Lower leg skin (tissue), 4 donors: Measurements from ENCODE around the gene INSRR. TPM values are rescaled to one million over a fixed set of nuclear protein-coding genes. Genes with fewer than 3 reads are reported as not detected.

Experiments
- DNase-seq, 2 donors: peaks; one replicate each; pipeline ENCODE4 v3.0.0-alpha.2; 2019; ENCODE audit warnings: low spot score in 2 of 2
- H3K4me3 ChIP-seq: fragments of 200-600 bp; sonication (generic); 2 replicates; pipeline ENCODE4 v1.5.1; 2017; ENCODE audit warnings: mild to moderate bottlenecking, low read depth; ENCODE audit not compliant: poor library complexity, severe bottlenecking
- POLR2A ChIP-seq, 2 donors: fragments of 450-650 bp; IDR thresholded peaks; one replicate each; pipeline ENCODE4 v1.6.1; 2016 to 2017; ENCODE audit warnings: antibody characterized with exemption in 2 of 2, mild to moderate bottlenecking in 1 of 2, moderate library complexity in 1 of 2
- WGBS, 2 donors: methylation state at CpG; one replicate each; pipeline ENCODE4 v1.1.5; 2018; 5-methylcytosine and 5-hydroxymethylcytosine counted together
- intact Hi-C: fragments of 100-400 bp; cut with DNase I; formaldehyde crosslinking; loops from one replicate; pipeline ENCODE4 v1.15.0; 2023; ENCODE audit warnings: low total_unique reads
- total RNA-seq, 4 donors: library from RNA; depleted of rRNA; stranded (reverse); fragments of >200 nt; gene quantifications; one replicate each; pipeline ENCODE4 v1.1.0, GENCODE V29; 2016
- TF ChIP-seq, protein P1 (sequence below), 3 donors: fragments of 450-650 bp; IDR thresholded peaks; one replicate each; pipeline ENCODE4 v1.5.1; 2016; ENCODE audit warnings: antibody characterized with exemption in 3 of 3, mild to moderate bottlenecking in 3 of 3, moderate library complexity in 2 of 3

INSRR gene
- total RNA-seq, 4 donors from 2014 or later: not detected

DNA sequence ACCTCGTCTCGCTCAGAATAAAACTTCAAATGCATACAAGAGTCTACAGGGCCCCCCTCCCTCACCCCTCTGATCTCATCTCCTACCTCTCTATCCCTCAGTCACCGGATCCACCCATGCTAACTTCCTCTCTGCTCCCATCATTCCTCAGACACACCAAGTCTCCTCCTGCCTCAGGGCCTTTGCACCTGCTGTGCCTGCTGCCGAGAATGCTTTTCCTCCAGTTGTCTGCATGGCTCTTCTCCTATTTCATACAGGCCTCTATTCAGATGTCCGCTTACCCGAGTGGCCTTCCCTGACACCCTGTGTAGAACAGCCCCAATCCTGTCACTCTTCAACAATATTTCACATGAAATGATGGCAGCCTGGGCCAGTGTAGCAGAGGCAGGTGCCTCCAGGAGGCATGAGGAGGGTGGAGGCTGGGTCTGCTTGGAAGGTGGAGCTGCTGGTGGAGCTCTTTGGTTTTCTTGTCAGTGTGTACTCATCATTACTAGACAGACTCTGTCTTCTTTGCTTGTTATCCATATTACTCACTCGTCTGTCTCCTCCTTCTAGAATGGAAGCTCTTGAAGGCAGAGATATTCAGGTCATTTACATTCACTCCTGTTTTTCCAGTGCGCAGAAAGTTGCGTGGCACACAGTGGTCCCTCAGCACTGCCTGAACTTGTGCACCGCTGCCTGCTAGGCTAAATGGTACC is 46.5 kb downstream of the INSRR start:
- intact Hi-C loops: no loop called here
- H3K4me3 ChIP-seq: no peak overlapping the region
- DNase-seq: no peak
- TF ChIP-seq, protein P1, sequence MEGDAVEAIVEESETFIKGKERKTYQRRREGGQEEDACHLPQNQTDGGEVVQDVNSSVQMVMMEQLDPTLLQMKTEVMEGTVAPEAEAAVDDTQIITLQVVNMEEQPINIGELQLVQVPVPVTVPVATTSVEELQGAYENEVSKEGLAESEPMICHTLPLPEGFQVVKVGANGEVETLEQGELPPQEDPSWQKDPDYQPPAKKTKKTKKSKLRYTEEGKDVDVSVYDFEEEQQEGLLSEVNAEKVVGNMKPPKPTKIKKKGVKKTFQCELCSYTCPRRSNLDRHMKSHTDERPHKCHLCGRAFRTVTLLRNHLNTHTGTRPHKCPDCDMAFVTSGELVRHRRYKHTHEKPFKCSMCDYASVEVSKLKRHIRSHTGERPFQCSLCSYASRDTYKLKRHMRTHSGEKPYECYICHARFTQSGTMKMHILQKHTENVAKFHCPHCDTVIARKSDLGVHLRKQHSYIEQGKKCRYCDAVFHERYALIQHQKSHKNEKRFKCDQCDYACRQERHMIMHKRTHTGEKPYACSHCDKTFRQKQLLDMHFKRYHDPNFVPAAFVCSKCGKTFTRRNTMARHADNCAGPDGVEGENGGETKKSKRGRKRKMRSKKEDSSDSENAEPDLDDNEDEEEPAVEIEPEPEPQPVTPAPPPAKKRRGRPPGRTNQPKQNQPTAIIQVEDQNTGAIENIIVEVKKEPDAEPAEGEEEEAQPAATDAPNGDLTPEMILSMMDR (IDR thresholded peaks at IDR 0.05): no peak
- WGBS, 2 donors: 96% methylated on average over 10 of the region's 10 CpGs

DNA sequence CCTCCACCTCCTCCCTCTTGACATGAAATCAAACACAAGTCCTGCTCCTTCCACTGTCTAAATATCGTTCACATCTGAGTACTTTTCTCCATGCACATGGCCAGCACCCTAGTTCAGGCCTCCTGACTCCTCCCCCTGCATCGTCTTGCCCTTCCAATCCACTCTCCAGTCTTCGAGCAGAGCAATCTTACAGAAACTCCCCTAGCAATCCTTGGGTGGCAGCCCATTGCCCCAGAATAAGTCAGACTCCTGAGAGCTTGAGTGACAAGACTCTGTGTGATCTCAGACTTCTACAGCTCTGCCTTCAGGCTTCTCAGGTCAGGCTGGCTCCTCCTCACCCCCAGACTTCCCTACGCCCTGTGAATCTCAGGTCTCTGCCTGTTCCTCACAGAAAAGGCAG is 47.7 kb downstream of the INSRR start:
- WGBS, 2 donors: 53 to 63% methylated on average over 4 of the region's 4 CpGs
- no peak for DNase-seq

DNA sequence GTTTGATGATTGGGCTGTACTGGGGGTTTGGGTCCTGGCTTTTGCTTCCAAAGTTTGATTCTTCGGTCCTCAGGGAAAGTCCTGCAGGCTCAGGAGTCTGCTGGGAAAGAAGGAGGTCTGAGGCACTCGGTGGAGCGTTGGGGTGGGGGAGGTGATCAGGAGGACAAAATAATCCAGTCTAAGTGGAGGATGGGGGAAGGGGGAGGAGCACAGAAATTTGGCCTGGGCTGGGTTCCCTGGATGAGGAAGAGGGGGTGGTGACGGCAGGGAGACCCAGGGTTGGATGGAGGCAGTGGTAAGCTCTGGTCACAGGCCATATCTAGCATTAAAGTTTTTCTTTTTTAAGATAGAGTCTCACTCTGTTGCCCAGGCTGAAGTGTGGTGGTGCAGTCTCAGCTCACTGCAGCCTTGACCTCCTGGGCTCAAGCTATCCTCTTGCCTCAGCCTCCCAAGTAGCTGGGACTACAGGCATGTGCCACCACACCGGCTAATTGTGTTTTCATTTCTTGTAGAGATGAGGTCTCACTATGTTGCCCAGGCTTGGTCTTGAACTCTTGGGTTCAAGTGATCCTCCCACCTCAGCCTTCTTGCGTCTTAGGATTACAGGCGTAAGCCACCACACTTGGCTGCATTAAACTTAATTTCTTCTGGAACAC is 49.1 kb downstream of the INSRR start:
- no peak for TF ChIP-seq POLR2A (IDR thresholded peaks at IDR 0.05)
- TF ChIP-seq, protein P1 (IDR thresholded peaks at IDR 0.05): no peak
- WGBS, 2 donors: 91 to 92% methylated on average over 7 of the region's 7 CpGs
- no peak overlapping the region for H3K4me3 ChIP-seq
- no peak for DNase-seq
- intact Hi-C loops: no loop called here

More for the DNA sequence above, 47.7 kb downstream of the INSRR start:
- intact Hi-C loops: no loop called here
- H3K4me3 ChIP-seq: no peak overlapping the region
- TF ChIP-seq POLR2A (IDR thresholded peaks at IDR 0.05): no peak
- TF ChIP-seq, protein P1 (IDR thresholded peaks at IDR 0.05): no peak

DNA sequence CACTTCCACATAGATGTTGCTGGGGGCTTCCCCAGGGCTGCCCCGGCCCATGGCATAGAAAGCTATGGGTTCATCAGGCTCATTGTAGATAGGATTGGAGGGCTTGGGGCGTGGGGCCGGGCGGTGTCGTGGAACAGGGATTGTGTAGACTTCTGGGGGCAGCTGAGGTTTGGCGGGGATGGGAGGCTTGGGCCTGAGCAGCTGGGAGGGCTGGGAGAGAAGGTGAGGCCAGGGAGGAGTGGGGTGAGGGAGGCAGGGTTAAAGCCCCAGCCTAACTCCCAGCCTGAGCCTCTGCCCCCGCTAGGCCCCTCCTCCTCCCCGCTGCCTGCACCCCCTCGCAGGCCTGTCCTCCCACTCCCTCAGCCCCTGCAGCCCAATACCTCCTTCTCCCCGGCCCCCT is 49.6 kb downstream of the INSRR start:
- DNase-seq: no peak
- WGBS, 2 donors: 96 to 99% methylated on average over 10 of the region's 10 CpGs
- no peak overlapping the region for H3K4me3 ChIP-seq
- TF ChIP-seq, protein P1 (IDR thresholded peaks at IDR 0.05): no peak
- no peak for TF ChIP-seq POLR2A (IDR thresholded peaks at IDR 0.05)
- intact Hi-C loops: no loop called here

DNA sequence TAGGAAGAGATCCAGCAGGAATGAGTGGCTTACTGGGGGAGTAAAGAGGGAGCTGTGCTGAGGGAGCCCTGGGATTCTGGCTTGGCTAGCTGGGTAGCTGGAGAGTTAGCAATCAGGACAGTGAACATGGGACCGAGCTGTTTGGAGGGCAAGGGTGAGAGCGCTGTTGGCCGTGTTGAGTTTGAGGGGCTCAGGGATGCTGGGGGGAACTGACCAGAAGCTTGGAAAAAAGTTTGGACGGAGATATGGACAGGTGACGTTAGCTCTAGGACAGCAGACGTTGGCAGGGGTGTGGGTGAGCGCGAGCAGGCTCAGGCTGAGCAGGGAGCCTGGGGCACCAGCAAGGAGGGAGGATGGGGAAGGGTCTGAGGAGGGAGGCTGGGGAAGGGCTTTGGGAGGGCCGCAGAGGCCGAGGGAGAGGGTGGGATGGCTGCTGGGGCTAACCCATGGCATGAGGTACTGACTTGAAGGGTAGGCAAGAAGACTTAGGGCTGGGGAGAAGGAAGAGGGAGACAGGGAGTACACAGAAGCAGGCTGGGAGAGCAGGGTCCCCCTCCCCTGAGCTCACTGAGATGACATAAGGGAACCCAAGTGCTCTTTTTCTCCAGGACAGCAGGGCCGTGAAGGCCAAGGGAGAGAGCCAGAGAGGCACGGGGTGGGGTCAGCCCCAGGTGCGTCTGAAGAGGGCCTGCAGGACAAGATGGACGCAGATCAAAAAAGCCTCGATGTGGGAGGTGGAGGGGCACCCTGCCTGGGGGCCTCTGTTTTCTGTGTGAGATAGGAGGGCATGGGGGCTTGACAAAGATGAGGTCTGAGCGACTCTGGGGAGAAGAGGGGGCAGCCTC is 50.5 kb downstream of the INSRR start:
- intact Hi-C loops: no loop called here
- H3K4me3 ChIP-seq: no peak overlapping the region
- WGBS, 2 donors: 92 to 94% methylated on average over 16 of the region's 16 CpGs
- no peak for DNase-seq
- TF ChIP-seq POLR2A (IDR thresholded peaks at IDR 0.05): no peak
- TF ChIP-seq, protein P1 (IDR thresholded peaks at IDR 0.05): no peak
